ENCODE data around the gene DDX1. TPM values are rescaled to one million over a fixed set of nuclear protein-coding genes. Genes with fewer than 3 reads are reported as not detected.

The DDX1 gene
- total RNA-seq, 1 donor from 2014 or later, result 58.5 TPM

GRCh38 chr2:15624903-15625302, 33.2 kb downstream of the DDX1 start:
- Histone ChIP-seq H3K27me3 (ENCODE audit: control insufficient read depth, insufficient read depth, low read length) (no peaks in the 10 kb centered on the region), H3K4me3 (ENCODE audit: low read depth, low read length) (no peak overlapping the region), H3K36me3 (ENCODE audit: control insufficient read depth, insufficient read depth, low read length) (no peaks in the 10 kb centered on the region)
- TF ChIP-seq CTCF (IDR thresholded peaks at IDR 0.05; ENCODE audit: insufficient read depth, low read length, poor library complexity, severe bottlenecking), result no peak
- DNase-seq (ENCODE audit: low read depth), result no peak

GRCh38 chr2:15625344-15626036, 33.8 kb downstream of the DDX1 start:
- no peak for DNase-seq (ENCODE audit: low read depth)
- no peak for TF ChIP-seq CTCF (IDR thresholded peaks at IDR 0.05; ENCODE audit: insufficient read depth, low read length, poor library complexity, severe bottlenecking)
- H3K27me3 ChIP-seq (ENCODE audit: control insufficient read depth, insufficient read depth, low read length), result no peaks in the 10 kb centered on the region
- H3K4me3 ChIP-seq (ENCODE audit: low read depth, low read length), result no peak overlapping the region
- H3K36me3 ChIP-seq (ENCODE audit: control insufficient read depth, insufficient read depth, low read length), result no peaks in the 10 kb centered on the region

- TF ChIP-seq CTCF (IDR thresholded peaks at IDR 0.05; ENCODE audit: insufficient read depth, low read length, poor library complexity, severe bottlenecking), result no peak
- H3K4me3 ChIP-seq (ENCODE audit: low read depth, low read length), result no peak overlapping the region
- H3K36me3 ChIP-seq (ENCODE audit: control insufficient read depth, insufficient read depth, low read length), result no peaks in the 10 kb centered on the region
- no peak for DNase-seq (ENCODE audit: low read depth)
- H3K27me3 ChIP-seq (ENCODE audit: control insufficient read depth, insufficient read depth, low read length), result no peaks in the 10 kb centered on the region
Measured at GRCh38 chr2:15626126-15626525, 34.5 kb downstream of the DDX1 start.

- Histone ChIP-seq H3K36me3 (ENCODE audit: control insufficient read depth, insufficient read depth, low read length) (no peaks in the 10 kb centered on the region), H3K4me3 (ENCODE audit: low read depth, low read length) (no peak overlapping the region), H3K27me3 (ENCODE audit: control insufficient read depth, insufficient read depth, low read length) (no peaks in the 10 kb centered on the region)
- no peak for DNase-seq (ENCODE audit: low read depth)
- no peak for TF ChIP-seq CTCF (IDR thresholded peaks at IDR 0.05; ENCODE audit: insufficient read depth, low read length, poor library complexity, severe bottlenecking)
Measured at GRCh38 chr2:15626967-15627366, 35.3 kb downstream of the DDX1 start.

GRCh38 chr2:15627817-15628684, 36.4 kb downstream of the DDX1 start:
- Histone ChIP-seq H3K27me3 (ENCODE audit: control insufficient read depth, insufficient read depth, low read length) (no peaks in the 10 kb centered on the region), H3K4me3 (ENCODE audit: low read depth, low read length) (no peak overlapping the region), H3K36me3 (ENCODE audit: control insufficient read depth, insufficient read depth, low read length) (peaks cover 1% of the 10 kb centered on the region)
- TF ChIP-seq CTCF (IDR thresholded peaks at IDR 0.05; ENCODE audit: insufficient read depth, low read length, poor library complexity, severe bottlenecking), result no peak
- no peak for DNase-seq (ENCODE audit: low read depth)
